CD4-positive, alpha-beta memory T cell (primary cell): ENCODE measurements around the gene RAB6A. TPM values are rescaled to one million over a fixed set of nuclear protein-coding genes. Genes with fewer than 3 reads are reported as not detected.
A peak's percentile ranks its signal among the peaks of the same experiment; 100 is the strongest.
"Not testable (repeated sequence)": the region's sequence is repeated elsewhere in the genome, so short reads cannot be mapped to it uniquely, and the experiment has no call there.

ENCODE experiments used
- CTCF ChIA-PET: fragments of 350-600 bp; sonication (Branson Sonifier 250); formaldehyde crosslinking; loops from one replicate; lab custom pipeline; 2021; ENCODE audit warnings: inconsistent platforms; ENCODE audit not compliant: partially characterized antibody; lab: Charles Lee
- POLR2A ChIA-PET: fragments of 350-600 bp; sonication (Branson Sonifier 250); formaldehyde crosslinking; loops from one replicate; lab custom pipeline; 2021; ENCODE audit not compliant: partially characterized antibody; lab: Charles Lee
- DNase-seq, 5 donors: peaks; one replicate each; pipeline versions ENCODE4 v3.0.0 to v3.0.0-alpha.2; 2020 to 2022; ENCODE audit warnings: mixed read lengths in 1 of 5
- H3K27ac ChIP-seq: one replicate; pipeline ENCODE4 v1.7.0; 2013; ENCODE audit warnings: low read depth, low read length
- H3K27me3 ChIP-seq: 2 replicates; pipeline ENCODE4 v1.7.0; 2013; ENCODE audit warnings: mild to moderate bottlenecking, low read length, moderate library complexity; ENCODE audit not compliant: insufficient read depth
- H3K36me3 ChIP-seq: 2 replicates; pipeline ENCODE4 v1.7.0; 2013; ENCODE audit warnings: mild to moderate bottlenecking, low read length, moderate library complexity; ENCODE audit not compliant: insufficient read depth
- H3K4me1 ChIP-seq: 2 replicates; pipeline ENCODE4 v1.7.0; 2013; ENCODE audit warnings: mild to moderate bottlenecking, low read length, moderate library complexity; ENCODE audit not compliant: insufficient read depth
- H3K4me3 ChIP-seq, 2 donors: one replicate each; pipeline ENCODE4 v1.7.0; 2013; ENCODE audit warnings: low read length in 2 of 2, mild to moderate bottlenecking in 1 of 2
- H3K9me3 ChIP-seq, 2 donors: one replicate each; pipeline ENCODE4 v1.7.0; 2013; ENCODE audit warnings: low read length in 2 of 2, control low read depth in 1 of 2; ENCODE audit not compliant: control insufficient read depth in 1 of 2
- H3K27ac Mint-ChIP-seq, 7 donors: one replicate each; pipeline ENCODE4 v1.8.0; 2020 to 2021; ENCODE audit warnings: mixed read lengths in 7 of 7, mild to moderate bottlenecking in 6 of 7, inconsistent platforms in 3 of 7, moderate library complexity in 3 of 7
- H3K27me3 Mint-ChIP-seq, 2 donors: one replicate each; pipeline ENCODE4 v1.8.0; 2020 to 2021; ENCODE audit warnings: mixed read lengths in 2 of 2
- H3K36me3 Mint-ChIP-seq, 2 donors: one replicate each; pipeline ENCODE4 v1.8.0; 2020 to 2021; ENCODE audit warnings: mixed read lengths in 2 of 2, inconsistent platforms in 1 of 2, mild to moderate bottlenecking in 1 of 2
- H3K4me1 Mint-ChIP-seq, 4 donors: one replicate each; pipeline ENCODE4 v1.8.0; 2020 to 2021; ENCODE audit warnings: mixed read lengths in 4 of 4, mild to moderate bottlenecking in 1 of 4
- H3K4me3 Mint-ChIP-seq, 8 donors: one replicate each; pipeline ENCODE4 v1.8.0; 2020 to 2021; ENCODE audit warnings: mixed read lengths in 8 of 8, mild to moderate bottlenecking in 7 of 8, moderate library complexity in 6 of 8, inconsistent platforms in 3 of 8
- H3K9me3 Mint-ChIP-seq, 8 donors: one replicate each; pipeline ENCODE4 v1.8.0; 2020 to 2021; ENCODE audit warnings: mixed read lengths in 8 of 8, mild to moderate bottlenecking in 5 of 8, inconsistent platforms in 3 of 8, moderate library complexity in 1 of 8
- intact Hi-C: fragments of 100-400 bp; cut with micrococcal nuclease; formaldehyde crosslinking; loops from one replicate; pipeline ENCODE4 v1.15.1; 2023
- polyA plus RNA-seq, 2 donors: library from polyadenylated mRNA; unstranded; fragments of 300-500 nt; fragmentation: Illumina TruSeq; gene quantifications; one replicate each; pipeline ENCODE4 v1.2.3, GENCODE V29; 2021
- total RNA-seq, 2 experiments: library from RNA; stranded (reverse); gene quantifications; one replicate each; pipeline ENCODE4 v1.2.3, GENCODE V29; 2021

The RAB6A gene
- total and polyA plus RNA-seq, 4 experiments from 2014 or later = 102 to 129 (median 120) TPM

DNA sequence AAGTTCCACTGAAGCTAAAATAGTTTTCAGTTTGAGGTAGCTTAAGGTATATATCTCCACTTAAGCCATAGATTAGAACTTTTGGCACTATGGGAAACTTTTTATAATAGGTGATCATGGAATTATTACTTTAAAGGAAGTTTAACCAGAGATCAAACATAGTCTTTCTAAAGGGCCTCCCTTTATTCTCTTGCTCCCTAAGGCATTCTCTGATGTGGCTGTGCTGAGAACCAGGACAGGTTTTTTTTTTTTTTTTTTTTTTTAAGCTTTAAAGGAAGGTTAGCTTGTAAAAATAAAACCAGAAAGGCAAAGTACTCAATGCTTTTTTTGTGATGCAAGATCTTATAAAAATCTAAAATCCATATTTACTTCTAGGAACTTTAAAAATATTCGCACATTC is 23.9 kb upstream of the RAB6A start:
- H3K4me3 Mint-ChIP-seq = no peak overlapping the region
- no peaks in the 10 kb centered on the region for H3K9me3 Mint-ChIP-seq
- ChIA-PET POLR2A (interaction anchor here (3.7 kb wide), 1 partner anchor 24 kb away, joined by 16 read pairs; the partner anchor contains the start of gene RAB6A), CTCF (interaction anchor here (0.7 to 2.3 kb wide), 3 partner anchors 18 to 1420 kb away, joined by 3 to 7 read pairs (median 3); partner anchors contain the start of gene RAB6A)
- Histone ChIP-seq H3K27me3 (no peaks in the 10 kb centered on the region), H3K36me3 (no peaks in the 10 kb centered on the region), H3K9me3 (no peaks in the 10 kb centered on the region), H3K27ac (no peak overlapping the region), H3K4me3 (no peak overlapping the region), H3K4me1 (peaks cover 23% of the 10 kb centered on the region)
- H3K36me3 Mint-ChIP-seq = peaks cover 0 to 6% of the 10 kb centered on the region in 2 donors
- H3K27me3 Mint-ChIP-seq = peaks cover 0 to 4% of the 10 kb centered on the region in 2 donors
- DNase-seq = no peak
- H3K4me1 Mint-ChIP-seq = peaks cover 7 to 24% (median 18%) of the 10 kb centered on the region in 4 donors
- intact Hi-C loops = no loop called here
- no peak overlapping the region for H3K27ac Mint-ChIP-seq

DNA sequence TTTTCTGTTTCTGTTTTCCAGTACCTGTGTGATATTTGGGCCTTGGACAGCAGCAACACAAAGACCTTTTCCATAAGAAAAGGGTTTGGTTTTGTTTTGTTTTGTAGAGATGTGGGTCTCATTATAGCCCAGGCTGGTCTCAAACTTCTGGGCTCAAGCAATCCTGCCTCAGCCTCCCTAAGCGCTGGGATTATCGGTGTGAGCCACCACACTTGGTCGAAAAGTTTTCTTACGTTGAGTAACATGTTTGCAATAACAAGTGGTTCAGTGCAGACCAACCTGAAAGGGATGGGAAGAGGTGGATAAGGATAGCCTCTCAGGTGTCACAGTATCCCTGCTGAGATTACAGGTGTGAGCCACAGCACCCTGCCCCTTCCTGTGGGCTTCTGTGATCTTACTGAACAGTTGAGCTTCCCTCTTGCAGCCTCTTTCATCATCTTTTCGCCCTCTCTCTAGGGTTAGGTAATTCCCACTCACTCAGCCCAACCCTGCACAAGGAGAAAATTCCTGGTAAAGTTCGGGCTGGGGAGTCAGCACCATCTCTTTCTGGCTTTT is 23.3 kb upstream of the RAB6A start:
- Histone ChIP-seq H3K4me1 (peaks cover 20% of the 10 kb centered on the region), H3K9me3 (no peaks in the 10 kb centered on the region), H3K4me3 (no peak overlapping the region), H3K36me3 (no peaks in the 10 kb centered on the region), H3K27me3 (no peaks in the 10 kb centered on the region), H3K27ac (no peak overlapping the region)
- no peak for DNase-seq
- CTCF ChIA-PET = interaction anchor here (2.3 kb wide), 1 partner anchor 23 kb away, joined by 7 read pairs; the partner anchor contains the start of gene RAB6A
- no peak overlapping the region for H3K27ac Mint-ChIP-seq
- H3K4me3 Mint-ChIP-seq = no peak overlapping the region
- peaks cover 0 to 4% of the 10 kb centered on the region in 2 donors for H3K27me3 Mint-ChIP-seq
- H3K36me3 Mint-ChIP-seq = peaks cover 0 to 6% of the 10 kb centered on the region in 2 donors
- peaks cover 3 to 26% (median 17%) of the 10 kb centered on the region in 4 donors for H3K4me1 Mint-ChIP-seq
- intact Hi-C loops = no loop called here
- no peaks in the 10 kb centered on the region for H3K9me3 Mint-ChIP-seq
- POLR2A ChIA-PET = interaction anchor here (3.7 kb wide), 1 partner anchor 23 kb away, joined by 16 read pairs; the partner anchor contains the start of gene RAB6A

DNA sequence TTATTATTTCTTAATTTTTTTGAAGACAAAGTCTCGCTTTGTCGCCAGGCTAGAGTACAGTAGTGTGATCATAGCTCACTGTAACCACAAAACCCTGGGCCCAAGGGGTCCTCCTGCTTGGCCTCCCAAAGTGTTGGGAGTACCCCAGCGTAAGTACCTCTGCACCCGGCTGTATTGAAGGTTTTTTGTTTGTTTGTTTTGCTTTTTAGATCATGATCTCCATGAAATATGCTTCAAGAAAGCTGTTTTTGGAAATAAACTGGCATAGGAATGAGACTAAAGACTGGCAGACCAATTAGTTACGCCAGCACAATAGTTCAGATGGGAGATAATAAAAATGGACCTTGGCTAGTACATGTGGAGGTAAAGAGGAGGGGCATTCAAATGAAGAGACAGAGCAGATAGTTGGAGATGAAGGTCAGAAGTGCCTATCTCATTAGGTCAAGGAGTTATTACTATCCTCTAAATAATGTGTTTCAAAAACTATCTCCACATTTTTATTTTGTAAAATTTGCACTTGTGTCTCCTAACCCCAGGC is 22.7 kb upstream of the RAB6A start:
- no peaks in the 10 kb centered on the region for H3K36me3 ChIP-seq
- H3K27ac Mint-ChIP-seq = peak overlapping the region in 1 of 7 donors; percentile 9
- no peaks in the 10 kb centered on the region for H3K9me3 Mint-ChIP-seq
- intact Hi-C loops = no loop called here
- peaks cover 9 to 24% (median 17%) of the 10 kb centered on the region in 4 donors for H3K4me1 Mint-ChIP-seq
- H3K4me1 ChIP-seq = peaks cover 14% of the 10 kb centered on the region
- H3K4me3 ChIP-seq = no peak overlapping the region
- ChIA-PET CTCF (no interaction called here), POLR2A (interaction anchor here (3.7 kb wide), 1 partner anchor 23 kb away, joined by 16 read pairs; the partner anchor contains the start of gene RAB6A)
- H3K27me3 Mint-ChIP-seq = peaks cover 0 to 4% of the 10 kb centered on the region in 2 donors
- DNase-seq = no peak
- H3K27me3 ChIP-seq = no peaks in the 10 kb centered on the region
- H3K36me3 Mint-ChIP-seq = peaks cover 0 to 6% of the 10 kb centered on the region in 2 donors
- no peak overlapping the region for H3K27ac ChIP-seq
- no peak overlapping the region for H3K4me3 Mint-ChIP-seq
- no peaks in the 10 kb centered on the region for H3K9me3 ChIP-seq

DNA sequence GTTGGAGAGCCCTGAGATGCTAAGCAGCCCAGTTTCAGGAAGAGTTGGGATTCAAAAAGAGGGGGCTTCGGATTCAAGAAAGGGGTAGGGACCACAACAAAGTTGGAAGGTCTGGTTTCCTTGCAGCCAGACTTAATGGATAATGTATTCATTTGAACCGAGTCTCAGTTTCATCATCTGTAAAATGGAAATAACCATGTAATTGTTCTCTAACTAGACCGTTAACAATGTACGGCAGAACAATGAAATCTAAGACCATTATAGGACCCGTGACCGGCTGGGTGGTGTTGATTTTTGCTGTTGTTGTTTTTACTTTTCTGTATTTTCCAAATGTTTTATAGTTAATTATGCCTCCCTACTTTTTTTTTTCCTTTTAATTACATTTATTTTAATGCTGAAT is 20.4 kb upstream of the RAB6A start:
- Histone ChIP-seq H3K27ac (no peak overlapping the region), H3K9me3 (no peaks in the 10 kb centered on the region), H3K4me1 (peaks cover 5% of the 10 kb centered on the region), H3K27me3 (no peaks in the 10 kb centered on the region), H3K4me3 (no peak overlapping the region), H3K36me3 (no peaks in the 10 kb centered on the region)
- peak overlapping the region in 4 of 7 donors; percentile 19 to 76 (median 52) for H3K27ac Mint-ChIP-seq
- H3K4me3 Mint-ChIP-seq = peak overlapping the region in 1 of 8 donors; percentile 17
- DNase-seq = no peak
- no peaks in the 10 kb centered on the region for H3K9me3 Mint-ChIP-seq
- intact Hi-C loops = no loop called here
- POLR2A ChIA-PET = interaction anchor here (5.8 kb wide), 1 partner anchor 18 kb away, joined by 278 read pairs; the partner anchor contains the start of gene RAB6A
- CTCF ChIA-PET = no interaction called here
- H3K27me3 Mint-ChIP-seq = peaks cover 0 to 4% of the 10 kb centered on the region in 2 donors
- H3K4me1 Mint-ChIP-seq = peaks cover 6 to 13% (median 7%) of the 10 kb centered on the region in 4 donors
- H3K36me3 Mint-ChIP-seq = no peaks in the 10 kb centered on the region

DNA sequence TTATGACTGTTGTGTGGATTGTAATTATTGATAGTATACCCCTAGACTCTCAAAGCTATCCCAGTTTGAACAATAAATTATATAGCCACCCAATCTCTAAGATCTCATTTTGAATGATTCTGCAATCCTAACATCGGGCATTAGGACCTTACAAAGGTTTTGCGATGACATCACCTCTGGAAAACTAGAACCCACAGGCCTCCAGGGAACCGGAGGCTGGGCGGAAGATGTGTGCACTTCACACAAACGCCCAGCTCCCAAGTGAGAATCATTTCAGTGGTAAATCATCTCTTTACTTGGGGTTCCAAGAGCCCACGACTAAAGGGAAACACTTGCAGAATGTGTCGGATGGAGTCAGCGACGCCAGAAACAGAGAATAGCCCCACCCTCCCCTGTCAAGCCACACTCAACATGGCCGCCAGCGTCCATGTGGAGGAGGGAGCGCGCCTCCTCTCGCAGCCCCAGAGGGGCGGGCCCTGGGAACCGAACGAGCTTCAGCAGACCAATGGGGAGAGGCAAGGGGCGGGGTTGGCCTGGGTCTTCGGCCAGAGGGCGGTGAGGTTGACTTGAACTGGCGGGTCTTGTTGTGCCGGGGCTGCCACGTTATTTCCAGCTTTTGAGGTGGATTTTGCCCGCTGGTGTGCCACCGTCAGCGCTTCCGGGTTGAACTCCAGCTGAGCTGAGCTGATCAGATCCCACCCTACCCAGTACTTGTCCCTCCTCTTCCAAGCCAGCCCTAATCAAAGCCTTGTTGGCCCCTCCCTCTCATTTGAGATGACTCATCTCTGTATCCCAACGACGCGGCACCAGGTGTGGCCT is 18.4 kb upstream of the RAB6A start:
- peaks cover 0 to 4% of the 10 kb centered on the region in 2 donors for H3K27me3 Mint-ChIP-seq
- no peaks in the 10 kb centered on the region for H3K36me3 Mint-ChIP-seq
- no peaks in the 10 kb centered on the region for H3K36me3 ChIP-seq
- H3K4me3 ChIP-seq = peak overlapping the region; percentile 58 to 62
- H3K9me3 ChIP-seq = no peaks in the 10 kb centered on the region
- CTCF ChIA-PET = interaction anchor here (1.0 to 2.6 kb wide), 5 partner anchors 8 to 153 kb away, joined by 3 to 25 read pairs (median 4); partner anchors contain the start of genes MRPL48 and RAB6A
- peak; percentile 97 to 98 (median 98) for DNase-seq
- H3K4me1 ChIP-seq = peaks cover 5% of the 10 kb centered on the region
- peaks cover 6 to 13% (median 7%) of the 10 kb centered on the region in 4 donors for H3K4me1 Mint-ChIP-seq
- POLR2A ChIA-PET = interaction anchor here (0.7 to 5.8 kb wide), 16 partner anchors 9 to 1739 kb away, joined by 3 to 278 read pairs (median 4); partner anchors contain the start of genes C2CD3, COA4, MRPL48 and PAAF1
- no peaks in the 10 kb centered on the region for H3K27me3 ChIP-seq
- no peaks in the 10 kb centered on the region for H3K9me3 Mint-ChIP-seq
- peak overlapping the region; percentile 96 to 100 (median 100) for H3K27ac Mint-ChIP-seq
- peak overlapping the region; percentile 91 to 97 (median 94) for H3K4me3 Mint-ChIP-seq
- intact Hi-C loops = loop anchor here (1.0 to 5.0 kb wide), 5 partner anchors 9 to 620 kb away; partner anchors contain the start of genes COA4, FAM168A, PAAF1 and PGM2L1
- peak overlapping the region; percentile 90 for H3K27ac ChIP-seq

DNA sequence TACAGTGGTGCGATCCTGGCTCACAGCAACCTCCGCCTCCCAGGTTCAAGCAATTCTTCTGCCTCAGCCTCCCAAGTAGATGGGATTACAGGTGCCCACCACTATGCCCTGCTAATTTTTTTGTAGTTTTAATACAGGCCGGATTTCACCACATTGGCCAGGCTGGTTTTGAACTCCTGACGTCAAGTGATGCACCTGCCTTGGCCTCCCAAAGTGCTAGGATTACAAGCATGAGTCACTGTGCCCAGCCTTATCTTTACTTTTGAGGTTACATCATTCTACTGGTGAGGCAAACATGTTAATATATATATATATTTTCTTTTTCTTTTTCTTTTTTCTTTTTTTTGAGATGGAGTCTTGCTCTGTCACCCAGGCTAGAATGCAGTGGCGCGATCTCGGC is 9.9 kb upstream of the RAB6A start:
- H3K9me3 ChIP-seq, DNase-seq, H3K36me3 Mint-ChIP-seq, H3K27me3 Mint-ChIP-seq, H3K27ac ChIP-seq, H3K36me3 ChIP-seq, H3K27me3 ChIP-seq, H3K4me1 ChIP-seq, H3K4me3 Mint-ChIP-seq, POLR2A ChIA-PET, H3K9me3 Mint-ChIP-seq, intact Hi-C loops, H3K4me1 Mint-ChIP-seq, H3K27ac Mint-ChIP-seq, H3K4me3 ChIP-seq, CTCF ChIA-PET: not testable (repeated sequence)
